Upper lobe of left lung (tissue), 4 donors: ENCODE results near the gene NOTCH1.
A peak's percentile ranks its signal among the peaks of the same experiment; 100 is the strongest.

Experiments
- CTCF ChIP-seq, 6 experiments: fragments of 450-650 bp in 4 of 6; fragments of 200-600 bp in 2 of 6; sonication (generic) in 2 of 6; IDR thresholded peaks; one replicate each; pipeline ENCODE4 v1.5.1; 2016 to 2019; ENCODE audit warnings: antibody characterized with exemption in 6 of 6
- EP300 ChIP-seq, 4 donors: sonication (generic); formaldehyde crosslinking; IDR thresholded peaks; one replicate each; pipeline ENCODE4 v1.5.1; 2017; ENCODE audit warnings: antibody characterized with exemption in 4 of 4, control low read depth in 2 of 4
- POLR2A ChIP-seq, 4 donors: fragments of 450-650 bp; IDR thresholded peaks; one replicate each; pipeline ENCODE4 v1.5.1; 2016 to 2017; ENCODE audit warnings: antibody characterized with exemption in 4 of 4, mild to moderate bottlenecking in 2 of 4
- POLR2AphosphoS5 ChIP-seq, 2 donors: sonication (generic); formaldehyde crosslinking; IDR thresholded peaks; one replicate each; pipeline ENCODE4 v1.5.1; 2017; ENCODE audit warnings: antibody characterized with exemption in 2 of 2

- TF ChIP-seq CTCF (IDR thresholded peaks at IDR 0.05), result no peak
- TF ChIP-seq POLR2AphosphoS5 (IDR thresholded peaks at IDR 0.05), result peak in 1 of 2 donors; percentile 64
- no peak for TF ChIP-seq POLR2A (IDR thresholded peaks at IDR 0.05)
- TF ChIP-seq EP300 (IDR thresholded peaks at IDR 0.05), result no peak
Observed at GRCh38 chr9:136525207-136525606, 20.6 kb downstream of the NOTCH1 start.
